Measurements from ENCODE around the gene LASP1. TPM values are rescaled to one million over a fixed set of nuclear protein-coding genes. Genes with fewer than 3 reads are reported as not detected.

The LASP1 gene
- total and polyA plus RNA-seq, 8 donors: 141 to 175 (median 156) TPM

DNA sequence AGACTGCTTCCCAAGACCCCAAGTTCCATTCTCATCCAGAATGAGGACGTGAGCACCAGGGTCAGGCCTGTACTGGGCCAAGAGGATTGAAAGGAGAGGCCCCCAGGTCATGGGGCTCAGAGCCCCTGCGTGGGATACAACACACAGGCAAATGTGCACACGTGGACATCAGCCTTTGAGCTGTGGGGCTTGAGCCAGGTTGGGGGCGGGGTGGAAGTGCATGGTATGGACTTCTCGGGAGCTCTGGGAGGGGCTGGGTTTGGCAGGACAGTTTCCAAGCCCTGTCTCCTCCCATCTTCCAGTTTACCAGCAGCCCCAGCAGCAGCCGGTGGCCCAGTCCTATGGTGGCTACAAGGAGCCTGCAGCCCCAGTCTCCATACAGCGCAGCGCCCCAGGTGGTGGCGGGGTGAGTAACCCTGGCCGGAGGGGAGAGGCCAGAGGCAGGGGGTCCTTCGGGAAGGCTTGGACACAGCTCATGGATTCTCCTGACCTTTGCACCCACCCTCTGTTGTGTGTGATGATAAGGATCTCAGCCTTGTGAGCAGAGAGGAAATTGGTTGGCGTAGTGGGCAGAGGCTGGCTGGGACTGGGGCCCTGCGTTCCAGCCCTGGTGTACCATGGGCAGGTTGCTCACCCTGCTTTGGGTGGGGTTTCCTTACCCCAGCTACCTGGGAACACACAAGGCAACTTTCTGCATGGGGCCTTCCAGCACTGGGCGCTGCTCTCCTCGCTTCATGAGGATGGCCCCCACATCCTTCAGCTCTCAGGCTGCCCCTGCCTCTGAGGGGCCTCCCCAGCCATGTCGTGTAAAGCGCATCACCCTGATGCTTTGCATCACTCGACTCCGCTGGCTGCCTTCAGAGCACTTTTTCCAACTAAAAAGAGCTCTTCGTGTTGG, 45.1 kb downstream of the LASP1 start:
- H3K9me3 ChIP-seq: no peaks in the 10 kb centered on the region
- no peak overlapping the region for H3K4me3 ChIP-seq
- H3K27me3 ChIP-seq: no peaks in the 10 kb centered on the region
- TF ChIP-seq, protein P1, sequence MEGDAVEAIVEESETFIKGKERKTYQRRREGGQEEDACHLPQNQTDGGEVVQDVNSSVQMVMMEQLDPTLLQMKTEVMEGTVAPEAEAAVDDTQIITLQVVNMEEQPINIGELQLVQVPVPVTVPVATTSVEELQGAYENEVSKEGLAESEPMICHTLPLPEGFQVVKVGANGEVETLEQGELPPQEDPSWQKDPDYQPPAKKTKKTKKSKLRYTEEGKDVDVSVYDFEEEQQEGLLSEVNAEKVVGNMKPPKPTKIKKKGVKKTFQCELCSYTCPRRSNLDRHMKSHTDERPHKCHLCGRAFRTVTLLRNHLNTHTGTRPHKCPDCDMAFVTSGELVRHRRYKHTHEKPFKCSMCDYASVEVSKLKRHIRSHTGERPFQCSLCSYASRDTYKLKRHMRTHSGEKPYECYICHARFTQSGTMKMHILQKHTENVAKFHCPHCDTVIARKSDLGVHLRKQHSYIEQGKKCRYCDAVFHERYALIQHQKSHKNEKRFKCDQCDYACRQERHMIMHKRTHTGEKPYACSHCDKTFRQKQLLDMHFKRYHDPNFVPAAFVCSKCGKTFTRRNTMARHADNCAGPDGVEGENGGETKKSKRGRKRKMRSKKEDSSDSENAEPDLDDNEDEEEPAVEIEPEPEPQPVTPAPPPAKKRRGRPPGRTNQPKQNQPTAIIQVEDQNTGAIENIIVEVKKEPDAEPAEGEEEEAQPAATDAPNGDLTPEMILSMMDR (IDR thresholded peaks at IDR 0.05): no peak
- DNase-seq (peak in 1 of 4 donors; percentile 29), ATAC-seq (no peak)
- H3K4me1 ChIP-seq: peaks cover 5 to 27% of the 10 kb centered on the region in 2 donors
- H3K27ac ChIP-seq: peak overlapping the region in 1 of 2 donors; percentile 18
- peaks cover 0 to 97% of the 10 kb centered on the region in 2 donors for H3K36me3 ChIP-seq
- intact Hi-C loops (cut with DNase I): no loop called here

- TF ChIP-seq, protein P1 (IDR thresholded peaks at IDR 0.05): no peak
- ATAC-seq (no peak), DNase-seq (no peak)
- H3K4me1 ChIP-seq: peaks cover 5 to 28% of the 10 kb centered on the region in 2 donors
- H3K4me3 ChIP-seq: no peak overlapping the region
- H3K27ac ChIP-seq: peak overlapping the region in 1 of 2 donors; percentile 13
- intact Hi-C loops (cut with DNase I): no loop called here
- H3K27me3 ChIP-seq: no peaks in the 10 kb centered on the region
- no peaks in the 10 kb centered on the region for H3K9me3 ChIP-seq
- H3K36me3 ChIP-seq: peaks cover 0 to 100% of the 10 kb centered on the region in 2 donors
These were observed 45.8 kb downstream of the LASP1 start for GRCh38 chr17:38915639-38915995.

- no peaks in the 10 kb centered on the region for H3K9me3 ChIP-seq
- H3K4me3 ChIP-seq: no peak overlapping the region
- TF ChIP-seq, protein P1 (IDR thresholded peaks at IDR 0.05): no peak
- intact Hi-C loops (cut with DNase I): no loop called here
- peak overlapping the region in 1 of 2 donors; percentile 5 for H3K27ac ChIP-seq
- H3K4me1 ChIP-seq: peaks cover 5 to 29% of the 10 kb centered on the region in 2 donors
- DNase-seq (no peak), ATAC-seq (no peak)
- no peaks in the 10 kb centered on the region for H3K27me3 ChIP-seq
- peaks cover 0 to 91% of the 10 kb centered on the region in 2 donors for H3K36me3 ChIP-seq
These were observed 46.9 kb downstream of the LASP1 start for GRCh38 chr17:38916771-38917170.

GRCh38 chr17:38917259-38917658, 47.4 kb downstream of the LASP1 start:
- TF ChIP-seq, protein P1 (IDR thresholded peaks at IDR 0.05): no peak
- H3K4me1 ChIP-seq: peaks cover 4 to 33% of the 10 kb centered on the region in 2 donors
- intact Hi-C loops (cut with DNase I): no loop called here
- peaks cover 0 to 86% of the 10 kb centered on the region in 2 donors for H3K36me3 ChIP-seq
- ATAC-seq: no peak
- peak overlapping the region in 1 of 2 donors; percentile 5 for H3K27ac ChIP-seq
- no peaks in the 10 kb centered on the region for H3K27me3 ChIP-seq
- no peak overlapping the region for H3K4me3 ChIP-seq
- no peaks in the 10 kb centered on the region for H3K9me3 ChIP-seq
- DNase-seq: no peak

DNA sequence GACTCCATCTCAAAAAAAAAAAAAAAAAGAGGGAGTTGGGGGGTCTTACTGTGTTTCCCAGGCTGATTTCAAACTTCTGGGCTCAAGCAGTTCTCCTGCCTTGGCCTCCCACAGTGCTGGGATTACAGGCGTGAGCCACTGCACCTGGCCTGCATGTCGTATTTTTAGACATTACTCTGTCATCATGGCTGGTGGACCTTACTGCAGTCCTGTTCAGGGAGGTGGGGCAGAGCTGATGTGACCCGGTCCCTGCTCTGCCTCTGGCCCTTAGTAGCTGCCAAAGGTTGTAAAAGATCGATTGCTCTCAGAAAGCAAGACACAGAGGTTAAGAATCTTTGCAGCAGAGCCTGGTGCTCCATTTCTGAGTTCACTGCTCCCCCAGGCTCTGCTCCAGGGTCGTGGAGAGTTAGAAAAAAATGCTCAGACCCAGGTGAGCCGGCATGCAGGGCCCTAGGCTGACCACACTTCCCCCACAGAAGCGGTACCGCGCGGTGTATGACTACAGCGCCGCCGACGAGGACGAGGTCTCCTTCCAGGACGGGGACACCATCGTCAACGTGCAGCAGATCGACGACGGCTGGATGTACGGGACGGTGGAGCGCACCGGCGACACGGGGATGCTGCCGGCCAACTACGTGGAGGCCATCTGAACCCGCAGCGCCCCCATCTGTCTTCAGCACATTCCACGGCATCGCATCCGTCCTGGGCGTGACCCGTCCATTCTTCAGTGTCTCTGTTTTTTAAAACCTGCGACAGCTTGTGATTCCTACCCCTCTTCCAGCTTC, 48.5 kb downstream of the LASP1 start:
- Histone ChIP-seq H3K27ac (no peak overlapping the region), H3K27me3 (no peaks in the 10 kb centered on the region), H3K9me3 (no peaks in the 10 kb centered on the region), H3K36me3 (peaks cover 0 to 76% of the 10 kb centered on the region in 2 donors), H3K4me1 (peaks cover 5 to 33% of the 10 kb centered on the region in 2 donors), H3K4me3 (no peak overlapping the region)
- TF ChIP-seq, protein P1 (IDR thresholded peaks at IDR 0.05): no peak
- intact Hi-C loops (cut with DNase I): no loop called here
- no peak for ATAC-seq
- DNase-seq: no peak
